HG02610 (cell line): ENCODE data around the gene BABAM2.
"Not testable (repeated sequence)": the region's sequence is repeated elsewhere in the genome, so short reads cannot be mapped to it uniquely, and the experiment has no call there.

ENCODE experiments used
- ATAC-seq: cut with Tn5 transposase; IDR thresholded peaks from one replicate; pipeline ENCODE4 v1.9.1; 2021; ENCODE audit warnings: mild to moderate bottlenecking, moderate library complexity; ENCODE audit not compliant: unreplicated experiment

BABAM2 gene

DNA sequence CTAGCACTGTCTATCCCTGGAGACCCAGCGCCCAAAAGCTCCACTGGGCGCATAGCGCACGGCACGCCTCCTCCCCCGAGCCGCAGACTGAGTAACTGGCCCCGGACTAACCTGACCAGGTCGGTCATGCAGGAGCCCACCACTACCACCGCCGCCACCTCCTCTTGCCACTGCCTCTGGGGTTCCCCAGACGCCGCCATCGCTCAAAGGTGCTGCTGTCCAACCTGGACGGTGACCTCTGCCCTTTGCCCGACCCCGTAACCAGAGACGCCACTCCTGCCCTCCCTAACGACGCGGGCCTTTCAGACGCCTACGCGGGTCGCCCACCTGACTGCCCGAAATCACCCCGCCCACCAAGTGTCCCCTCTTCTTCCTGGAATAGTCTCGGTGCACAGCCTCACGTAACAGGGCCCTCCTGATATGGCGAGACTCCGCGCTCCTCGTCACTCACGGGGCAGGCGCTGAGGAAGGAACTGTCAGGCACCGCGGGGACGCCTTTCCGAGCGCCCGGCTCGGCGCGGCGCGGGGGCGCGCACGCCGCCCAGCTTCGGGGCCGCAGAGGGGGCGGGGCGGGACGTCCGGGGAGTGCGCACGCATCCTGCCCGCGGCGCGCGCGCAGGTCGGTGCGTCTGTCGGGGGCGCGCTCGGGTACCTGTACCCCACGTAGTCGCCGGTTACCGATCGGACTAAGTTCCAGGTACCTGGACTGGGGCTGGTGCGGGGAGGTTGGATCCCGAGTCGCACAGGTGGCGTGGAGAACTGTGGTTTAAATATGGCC lies at the start of gene BABAM2, which contains the start of gene RBKS:
TSS of gene BABAM2 (plus strand) at position 584 of the 778 bp plus-strand sequence. CDS start 3,828 bp downstream, outside the sequence.
TSS of gene RBKS (minus strand) at position 242 of the 778 bp plus-strand sequence. CDS start at position 200, 42 bp downstream.
- peak; percentile 70 for ATAC-seq

DNA sequence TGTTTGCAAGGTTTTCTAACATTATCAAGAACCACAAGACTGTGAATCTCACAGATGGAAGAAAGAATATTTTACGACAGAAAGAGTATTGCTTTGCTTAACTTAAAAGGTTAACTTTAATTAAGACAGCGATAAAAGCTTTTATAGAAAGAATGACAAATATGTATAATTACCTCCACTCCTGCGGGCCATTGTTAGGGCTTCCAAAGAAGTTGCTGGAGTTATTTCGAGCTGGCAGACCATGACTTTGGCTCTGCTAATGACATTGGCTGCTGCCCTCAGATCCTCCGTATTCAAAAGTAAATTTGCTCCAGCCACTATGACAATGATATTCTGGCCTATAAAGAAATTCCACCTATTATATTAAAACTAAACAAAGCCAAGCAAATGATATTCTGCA lies 47.6 kb upstream of the BABAM2 start:
- no peak for ATAC-seq

DNA sequence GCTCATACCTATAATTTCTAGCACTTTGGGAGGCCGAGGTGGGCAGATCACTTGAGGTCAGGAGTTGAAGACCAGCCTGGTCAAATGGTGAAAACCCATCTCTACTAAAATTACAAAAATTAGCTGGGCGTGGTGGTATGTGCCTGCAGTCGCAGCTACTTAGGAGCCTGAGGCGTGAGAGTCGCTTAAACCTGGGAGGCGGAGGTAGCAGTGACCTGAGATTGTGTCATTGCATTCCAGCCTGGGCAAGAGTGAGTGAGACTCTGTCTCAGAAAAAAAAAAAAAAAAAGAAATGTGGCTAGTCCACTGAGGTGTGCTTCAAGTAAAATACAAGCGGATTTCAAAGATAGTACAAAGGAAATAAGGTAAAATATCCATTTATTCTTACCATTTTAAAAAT lies 46.5 kb upstream of the BABAM2 start:
- no peak for ATAC-seq

- ATAC-seq, result no peak
Measured at GRCh38 chr2:27844821-27845255, 45.7 kb upstream of the BABAM2 start.

DNA sequence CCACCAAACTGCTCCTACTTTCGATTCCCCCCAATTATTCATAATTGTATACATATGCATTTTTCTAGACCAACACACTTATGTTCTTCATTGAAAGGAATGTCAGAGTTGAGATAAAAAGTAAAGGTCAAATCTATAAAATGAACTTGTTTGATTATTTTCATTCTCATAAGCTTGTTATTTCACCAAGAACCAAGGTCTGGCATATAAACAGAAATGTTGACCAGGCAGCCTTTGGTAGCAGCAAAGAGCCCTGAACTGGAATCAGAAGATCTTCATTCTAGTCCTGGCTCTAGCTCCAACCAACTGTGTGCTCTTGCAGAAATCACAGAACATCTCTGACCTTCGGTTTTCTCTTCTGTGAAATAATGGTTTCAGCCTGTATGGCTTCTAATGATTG lies 43.2 kb upstream of the BABAM2 start:
- no peak for ATAC-seq

- no peak for ATAC-seq
Measured at GRCh38 chr2:27849558-27850205, 40.8 kb upstream of the BABAM2 start.

GRCh38 chr2:27852691-27853090 lies 37.8 kb upstream of the BABAM2 start:
- ATAC-seq, result no peak

GRCh38 chr2:27854229-27854862 lies 36.2 kb upstream of the BABAM2 start:
- ATAC-seq, result no peak

- no peak for ATAC-seq
Measured at GRCh38 chr2:27855476-27855875, 35.1 kb upstream of the BABAM2 start.

DNA sequence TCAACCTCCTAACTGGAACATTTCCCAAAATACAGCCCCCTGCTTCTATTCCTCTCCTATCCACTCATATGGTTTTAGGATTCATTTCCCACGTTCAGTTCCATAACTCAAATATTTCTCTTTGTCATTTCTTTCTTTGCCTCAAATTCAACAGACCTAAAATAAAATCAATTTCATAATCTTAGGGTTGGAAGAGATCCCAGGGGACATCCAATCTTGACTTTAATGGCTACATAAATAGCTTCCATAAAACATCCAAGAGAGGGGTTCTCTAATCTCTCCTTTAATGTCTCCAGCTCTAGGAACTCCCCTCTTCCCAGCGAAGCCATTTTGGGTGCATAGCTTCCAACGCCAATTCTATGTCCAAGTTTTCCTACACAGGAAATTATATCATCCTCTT lies 34.1 kb upstream of the BABAM2 start:
- ATAC-seq, result no peak

- ATAC-seq, result no peak
Measured at GRCh38 chr2:27856956-27857355, 33.6 kb upstream of the BABAM2 start.

DNA sequence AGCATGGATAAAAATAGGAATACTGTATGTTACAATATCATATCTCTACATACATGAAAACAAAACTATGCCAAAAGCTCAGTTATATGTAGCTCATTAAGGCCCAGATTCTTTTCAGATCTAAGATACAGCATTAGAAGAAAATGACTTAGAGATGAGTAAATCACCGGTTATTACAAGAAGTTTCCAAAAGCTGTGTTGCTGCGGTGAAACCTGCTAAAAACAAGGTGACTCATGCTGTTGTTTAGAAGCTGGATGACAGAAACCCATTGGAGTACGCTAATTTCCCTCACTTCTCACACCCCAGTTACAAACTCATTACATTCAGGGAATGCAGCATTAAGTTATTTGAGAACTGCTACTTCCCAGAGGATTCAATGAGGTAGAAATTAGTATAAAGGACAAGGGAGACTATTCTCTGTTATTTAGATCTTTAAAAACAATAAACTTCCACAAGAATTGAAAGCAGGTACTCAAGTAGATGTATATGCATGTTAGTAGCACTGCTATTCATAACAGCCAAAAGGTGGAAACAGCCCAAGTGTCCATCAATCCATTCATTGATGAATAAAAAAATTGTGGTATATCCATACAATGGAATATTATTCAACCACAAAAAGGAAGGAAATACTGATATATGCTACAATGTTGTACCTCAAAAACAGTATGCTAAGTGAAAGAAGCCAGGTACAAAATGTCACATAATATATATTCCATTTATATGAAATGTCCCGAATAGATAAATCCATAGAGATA lies 32.9 kb upstream of the BABAM2 start:
- ATAC-seq, result no peak

- ATAC-seq, result no peak
Measured at GRCh38 chr2:27860111-27860510, 30.4 kb upstream of the BABAM2 start.

DNA sequence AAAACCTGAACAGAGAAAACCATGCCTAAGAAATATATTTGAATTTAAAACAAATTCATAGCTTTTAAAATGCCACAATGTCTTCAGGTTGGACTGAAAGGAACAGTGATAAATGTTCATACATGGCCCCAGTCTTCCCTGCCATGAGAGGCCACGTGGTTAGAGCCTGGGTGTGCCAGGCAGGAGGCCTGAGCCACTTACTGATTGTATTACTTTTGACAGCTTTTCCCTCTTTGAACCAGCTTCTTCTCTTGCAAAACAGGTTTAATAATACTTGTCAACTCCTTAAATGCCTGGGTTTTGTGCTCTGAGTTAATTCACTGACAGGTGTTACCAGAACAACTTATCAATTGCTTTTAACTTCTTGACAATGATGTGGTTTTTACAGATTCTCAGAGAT lies 27.4 kb upstream of the BABAM2 start:
- ATAC-seq, result no peak

DNA sequence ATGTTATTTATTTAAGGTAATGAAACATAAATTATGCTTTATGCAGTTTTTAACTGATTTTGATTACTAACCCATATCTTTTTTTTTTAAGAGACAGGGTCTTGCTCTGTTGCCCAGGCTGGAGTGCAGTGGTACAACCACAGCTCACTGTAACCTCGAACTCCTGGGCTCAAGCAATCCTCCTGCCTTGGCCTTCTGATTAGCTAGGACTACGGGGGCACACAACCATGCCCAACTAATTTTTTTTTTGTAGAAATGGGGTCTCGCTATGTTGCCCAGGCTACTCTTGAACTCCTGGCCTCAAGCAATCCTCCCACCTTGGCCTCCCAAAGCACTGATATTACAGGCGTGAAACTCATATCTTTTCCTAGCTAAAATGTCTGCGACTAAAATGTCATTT lies 26.6 kb upstream of the BABAM2 start:
- not testable (repeated sequence) for ATAC-seq

DNA sequence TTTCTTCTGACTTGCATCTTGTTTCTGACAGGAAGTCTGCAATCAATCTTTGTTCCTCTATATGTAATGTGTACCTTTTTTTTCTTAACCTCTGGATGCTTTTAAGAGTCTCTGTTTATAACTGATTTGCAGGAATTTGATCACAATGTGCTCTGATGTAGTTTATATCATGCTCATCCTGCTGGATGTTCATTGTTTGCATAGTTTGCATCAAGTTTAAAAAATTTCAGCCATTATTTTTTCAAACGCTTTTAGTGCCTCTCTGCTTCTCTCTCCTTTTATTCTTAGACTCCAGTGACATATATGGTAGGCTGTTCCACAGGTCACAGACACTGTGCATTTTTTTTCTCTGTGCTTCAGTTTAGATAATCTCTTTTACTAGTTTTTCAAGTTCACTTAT lies 24.3 kb upstream of the BABAM2 start:
- no peak for ATAC-seq

DNA sequence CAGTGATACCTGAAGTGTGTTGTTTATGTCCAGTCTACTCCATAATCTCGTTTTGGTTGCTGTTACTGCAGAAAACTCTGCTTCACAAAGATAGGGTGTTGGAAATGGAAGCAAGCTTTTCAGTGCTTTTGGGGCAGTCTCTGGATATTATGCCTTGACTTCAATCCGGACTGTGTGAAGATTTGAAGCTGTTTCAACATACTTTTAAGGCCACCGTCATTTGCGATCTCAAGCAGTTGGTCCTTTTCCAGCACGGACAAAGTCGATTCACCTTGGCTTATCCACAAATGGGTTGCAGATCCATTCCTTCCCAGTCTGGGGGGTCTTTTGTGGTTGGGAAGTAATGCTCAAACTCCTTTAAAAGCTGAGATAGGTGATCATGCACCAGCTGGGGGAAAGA lies 20.8 kb upstream of the BABAM2 start:
- ATAC-seq, result no peak

DNA sequence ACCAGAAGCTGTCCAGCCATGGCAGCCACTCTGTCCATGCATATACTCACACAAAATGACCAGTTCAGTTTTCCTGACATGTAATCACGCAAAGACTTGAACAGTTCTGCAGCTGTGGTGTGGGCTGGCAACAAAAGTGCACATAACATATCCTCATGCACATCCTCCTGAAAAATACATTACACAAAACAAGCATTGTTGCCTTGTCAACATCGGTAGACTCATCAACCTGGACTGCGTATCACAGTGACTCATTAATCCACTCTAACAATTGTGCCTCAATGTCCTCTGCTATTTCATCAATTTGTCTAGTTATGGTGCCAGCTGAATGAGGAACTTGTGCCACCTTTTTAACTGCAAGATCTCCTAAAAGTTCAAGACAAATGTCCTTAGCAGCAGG lies 19.8 kb upstream of the BABAM2 start:
- ATAC-seq, result no peak

GRCh38 chr2:27871802-27872201 lies 18.7 kb upstream of the BABAM2 start:
- no peak for ATAC-seq

GRCh38 chr2:27873091-27873490 lies 17.4 kb upstream of the BABAM2 start:
- ATAC-seq, result no peak
